Tibial nerve (tissue), 3 donors: ENCODE results near the gene ARL2.

Source experiments
- CTCF ChIP-seq, 5 experiments: fragments of 200-600 bp in 3 of 5; fragments of 450-650 bp in 2 of 5; sonication (generic) in 3 of 5; IDR thresholded peaks; one replicate each; pipeline ENCODE4 v1.5.1; 2016 to 2019; ENCODE audit warnings: antibody characterized with exemption in 5 of 5, mild to moderate bottlenecking in 3 of 5, moderate library complexity in 2 of 5
- POLR2A ChIP-seq, 2 donors: fragments of 450-650 bp; IDR thresholded peaks; one replicate each; pipeline ENCODE4 v1.6.1; 2017; ENCODE audit warnings: antibody characterized with exemption in 2 of 2, mild to moderate bottlenecking in 2 of 2, moderate library complexity in 2 of 2

DNA sequence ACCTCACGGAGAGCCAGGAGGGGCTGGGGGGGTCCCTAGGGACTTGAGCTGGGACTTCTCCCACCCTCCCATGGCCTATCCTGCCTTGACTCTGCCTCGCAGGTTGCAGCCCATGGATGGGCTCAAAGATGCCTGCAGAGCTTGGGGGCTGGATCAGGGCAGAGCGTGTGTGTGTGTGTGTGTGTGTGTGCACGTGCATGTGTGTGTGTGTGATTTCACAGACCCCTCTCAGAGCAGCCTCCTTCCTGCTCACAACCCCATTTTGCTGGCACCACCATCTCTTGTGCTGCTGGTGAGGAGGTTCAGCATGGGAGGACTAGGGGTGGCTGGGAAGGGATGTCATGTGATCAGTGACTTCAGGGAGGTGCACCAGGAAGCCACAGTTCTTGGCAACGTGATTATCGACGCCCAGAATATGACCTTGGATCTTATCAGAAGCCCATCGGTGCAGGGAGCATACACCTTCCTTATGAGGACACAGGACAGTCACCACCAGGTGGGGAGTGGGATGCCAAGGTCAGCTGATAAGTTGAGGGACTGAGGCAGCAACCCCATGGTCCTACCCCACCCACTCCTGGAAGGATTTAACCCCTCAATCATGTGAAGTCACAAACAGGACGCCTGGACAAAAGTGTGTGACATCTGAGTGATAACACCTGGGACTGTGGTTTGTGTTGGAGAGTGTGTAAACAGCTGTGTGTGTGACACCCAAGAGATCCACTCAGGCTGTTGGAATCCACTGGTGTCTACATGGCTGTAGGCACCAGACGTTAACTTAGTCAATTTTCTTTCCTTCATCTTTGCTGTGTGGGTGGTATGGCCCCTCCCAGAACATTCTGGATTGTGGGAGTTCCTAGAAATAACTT, 46.2 kb downstream of the ARL2 start:
- TF ChIP-seq CTCF (IDR thresholded peaks at IDR 0.05) (no peak), POLR2A (IDR thresholded peaks at IDR 0.05) (no peak)
